MCF 10A (cell line): ENCODE data around the gene LRP3. TPM values are rescaled to one million over a fixed set of nuclear protein-coding genes. Genes with fewer than 3 reads are reported as not detected.

ENCODE experiments used
- BruUV-seq: library from RNA; stranded (reverse); fragments of 400-500 nt; replicated peaks from 2 replicates; lab custom pipeline; 2021; lab: Mats Ljungman, UMichigan
- CTCF ChIA-PET: fragments of 300-600 bp; sonication (Branson Sonifier 250); formaldehyde crosslinking; extraction: SDS; loops from one replicate; lab custom pipeline; 2021; ENCODE audit warnings: antibody characterized with exemption, inconsistent platforms; lab: Yijun Ruan, JAX
- POLR2A ChIA-PET: fragments of 300-600, 350-650 bp; sonication (Branson Sonifier 250); formaldehyde crosslinking; extraction: SDS; loops from one replicate; lab custom pipeline; 2020; ENCODE audit warnings: antibody characterized with exemption, inconsistent platforms; lab: Yijun Ruan, JAX
- DNase-seq: peaks from one replicate; pipeline ENCODE4 v3.0.0-alpha.2; 2018; ENCODE audit not compliant: unreplicated experiment
- H3K27ac Mint-ChIP-seq: one replicate; pipeline ENCODE4 v1.8.0; 2022; ENCODE audit warnings: mild to moderate bottlenecking, low read depth, mixed read lengths; ENCODE audit not compliant: unreplicated experiment
- H3K27me3 Mint-ChIP-seq: one replicate; pipeline ENCODE4 v1.8.0; 2022; ENCODE audit warnings: mixed read lengths; ENCODE audit not compliant: insufficient read depth, unreplicated experiment
- H3K36me3 Mint-ChIP-seq: one replicate; pipeline ENCODE4 v1.8.0; 2022; ENCODE audit warnings: mild to moderate bottlenecking, moderate library complexity, mixed read lengths; ENCODE audit not compliant: insufficient read depth, unreplicated experiment
- H3K4me1 Mint-ChIP-seq: one replicate; pipeline ENCODE4 v1.8.0; 2022; ENCODE audit warnings: mixed read lengths; ENCODE audit not compliant: insufficient read depth, unreplicated experiment
- H3K4me3 Mint-ChIP-seq: one replicate; pipeline ENCODE4 v1.8.0; 2022; ENCODE audit warnings: mild to moderate bottlenecking, moderate library complexity, mixed read lengths; ENCODE audit not compliant: unreplicated experiment
- H3K9me3 Mint-ChIP-seq: one replicate; pipeline ENCODE4 v1.8.0; 2022; ENCODE audit warnings: mixed read lengths; ENCODE audit not compliant: unreplicated experiment
- CTCF ChIP-seq: fragments of 200-600 bp; IDR thresholded peaks from one replicate; pipeline ENCODE4 v1.8.0; 2022; ENCODE audit warnings: antibody characterized with exemption, mild to moderate bottlenecking; ENCODE audit not compliant: unreplicated experiment
- intact Hi-C: fragments of 100-400 bp; cut with micrococcal nuclease; formaldehyde crosslinking; loops from 2 replicates; pipeline ENCODE4 v1.14.1; 2022
- total RNA-seq: library from RNA; stranded (reverse); gene quantifications from 2 replicates; pipeline ENCODE4 v1.2.3, GENCODE V29; 2022

Gene LRP3
- total RNA-seq, 1 experiment from 2014 or later, result 7.7 TPM

- H3K27me3 Mint-ChIP-seq, result no peaks in the 10 kb centered on the region
- no peak overlapping the region for H3K4me3 Mint-ChIP-seq
- no peaks in the 10 kb centered on the region for H3K36me3 Mint-ChIP-seq
- intact Hi-C loops, result no loop called here
- no peaks in the 10 kb centered on the region for H3K4me1 Mint-ChIP-seq
- ChIA-PET POLR2A (interaction anchor here (0.7 kb wide), 1 partner anchor 521 kb away, joined by 3 read pairs; no protein-coding TSS in a partner anchor), CTCF (interaction anchor here (1.1 to 19.0 kb wide), 2 partner anchors 144 to 174 kb away, joined by 3 to 530 read pairs; no protein-coding TSS in a partner anchor)
- no peak overlapping the region for H3K27ac Mint-ChIP-seq
- peaks cover 7% of the 10 kb centered on the region for H3K9me3 Mint-ChIP-seq
- no peak for TF ChIP-seq CTCF
- BruUV-seq, result no TSS peak
- no peak for DNase-seq
Measured at GRCh38 chr19:33233056-33233873, 39.1 kb downstream of the LRP3 start.

GRCh38 chr19:33234092-33234491 is 40.0 kb downstream of the LRP3 start:
- ChIA-PET CTCF (interaction anchor here (0.6 to 19.0 kb wide), 9 partner anchors 10 to 282 kb away, joined by 3 to 530 read pairs (median 4); no protein-coding TSS in a partner anchor), POLR2A (no interaction called here)
- intact Hi-C loops, result no loop called here
- Mint-ChIP-seq H3K36me3 (no peaks in the 10 kb centered on the region), H3K27ac (no peak overlapping the region), H3K27me3 (no peaks in the 10 kb centered on the region), H3K9me3 (no peaks in the 10 kb centered on the region), H3K4me1 (no peaks in the 10 kb centered on the region), H3K4me3 (no peak overlapping the region)
- BruUV-seq, result no TSS peak
- no peak for TF ChIP-seq CTCF
- DNase-seq, result no peak

GRCh38 chr19:33234736-33235135 is 40.6 kb downstream of the LRP3 start:
- CTCF ChIA-PET, result interaction anchor here (0.6 to 19.0 kb wide), 25 partner anchors 9 to 300 kb away, joined by 3 to 530 read pairs (median 3); partner anchors contain the start of gene CEBPA
- H3K4me1 Mint-ChIP-seq, result no peaks in the 10 kb centered on the region
- no TSS peak for BruUV-seq

More at GRCh38 chr19:33234736-33235135, 40.6 kb downstream of the LRP3 start:
- no peak for TF ChIP-seq CTCF
- Mint-ChIP-seq H3K36me3 (no peaks in the 10 kb centered on the region), H3K27me3 (no peaks in the 10 kb centered on the region), H3K4me3 (no peak overlapping the region), H3K27ac (no peak overlapping the region), H3K9me3 (no peaks in the 10 kb centered on the region)
- POLR2A ChIA-PET, result no interaction called here
- intact Hi-C loops, result loop anchor here (1.0 to 5.0 kb wide), 4 partner anchors 68 to 537 kb away; partner anchors contain the start of gene CEBPA
- DNase-seq, result no peak
